ENCODE measurements around the gene PCYT2.
"Not testable (repeated sequence)": the region's sequence is repeated elsewhere in the genome, so short reads cannot be mapped to it uniquely, and the experiment has no call there.

PCYT2 gene

DNA sequence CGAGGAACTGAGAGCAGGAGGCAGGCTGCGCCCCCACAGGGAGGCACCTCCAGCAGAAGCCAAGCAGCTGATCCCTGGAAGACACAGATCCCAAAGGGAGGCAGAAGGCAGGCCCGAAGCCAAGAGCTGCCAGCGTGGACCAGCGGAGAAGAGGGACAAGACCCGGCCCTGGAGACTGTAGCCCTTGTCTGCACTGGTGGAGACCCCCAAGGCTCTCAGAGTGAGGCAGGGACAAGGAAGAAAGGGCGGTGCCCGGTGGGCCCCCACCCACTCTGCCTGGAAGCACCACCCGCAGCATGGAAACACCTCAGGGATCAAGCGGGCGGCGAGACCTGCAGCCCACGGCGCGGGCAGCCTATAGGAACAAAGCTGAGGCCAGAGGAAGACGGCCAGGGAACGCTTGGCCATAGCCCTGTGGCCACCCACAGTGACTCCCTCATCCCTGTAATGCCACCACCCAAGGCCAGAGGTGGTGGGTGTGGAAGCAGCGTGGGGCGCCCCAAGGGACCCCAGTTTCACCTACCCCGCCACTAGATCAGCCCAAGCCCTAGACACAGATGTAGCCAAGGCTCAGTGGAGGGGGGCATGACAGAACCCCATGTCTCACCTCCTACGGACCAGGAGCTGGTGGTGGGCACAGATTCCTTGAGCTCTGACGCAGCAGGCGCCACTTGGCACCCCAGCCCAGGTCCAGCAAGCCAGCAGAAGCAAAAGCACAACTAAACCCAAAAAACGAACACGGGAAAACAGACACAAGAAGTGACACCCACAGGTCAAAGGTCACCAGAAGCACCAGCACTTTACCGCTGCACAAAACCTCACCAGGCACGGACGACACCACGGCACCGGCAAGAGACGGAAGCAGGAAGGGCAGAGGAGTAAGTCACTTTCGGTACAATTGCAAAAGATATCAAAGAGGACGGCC lies 9.7 kb upstream of the PCYT2 start:
- no peak for DNase-seq (ENCODE audit: low read depth)
- TF ChIP-seq, protein P1, sequence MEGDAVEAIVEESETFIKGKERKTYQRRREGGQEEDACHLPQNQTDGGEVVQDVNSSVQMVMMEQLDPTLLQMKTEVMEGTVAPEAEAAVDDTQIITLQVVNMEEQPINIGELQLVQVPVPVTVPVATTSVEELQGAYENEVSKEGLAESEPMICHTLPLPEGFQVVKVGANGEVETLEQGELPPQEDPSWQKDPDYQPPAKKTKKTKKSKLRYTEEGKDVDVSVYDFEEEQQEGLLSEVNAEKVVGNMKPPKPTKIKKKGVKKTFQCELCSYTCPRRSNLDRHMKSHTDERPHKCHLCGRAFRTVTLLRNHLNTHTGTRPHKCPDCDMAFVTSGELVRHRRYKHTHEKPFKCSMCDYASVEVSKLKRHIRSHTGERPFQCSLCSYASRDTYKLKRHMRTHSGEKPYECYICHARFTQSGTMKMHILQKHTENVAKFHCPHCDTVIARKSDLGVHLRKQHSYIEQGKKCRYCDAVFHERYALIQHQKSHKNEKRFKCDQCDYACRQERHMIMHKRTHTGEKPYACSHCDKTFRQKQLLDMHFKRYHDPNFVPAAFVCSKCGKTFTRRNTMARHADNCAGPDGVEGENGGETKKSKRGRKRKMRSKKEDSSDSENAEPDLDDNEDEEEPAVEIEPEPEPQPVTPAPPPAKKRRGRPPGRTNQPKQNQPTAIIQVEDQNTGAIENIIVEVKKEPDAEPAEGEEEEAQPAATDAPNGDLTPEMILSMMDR (IDR thresholded peaks at IDR 0.05; ENCODE audit: insufficient read depth, low read depth, low read length, missing control alignments): no peak
- H3K4me3 ChIP-seq (ENCODE audit: low read depth, low read length): no peak overlapping the region

DNA sequence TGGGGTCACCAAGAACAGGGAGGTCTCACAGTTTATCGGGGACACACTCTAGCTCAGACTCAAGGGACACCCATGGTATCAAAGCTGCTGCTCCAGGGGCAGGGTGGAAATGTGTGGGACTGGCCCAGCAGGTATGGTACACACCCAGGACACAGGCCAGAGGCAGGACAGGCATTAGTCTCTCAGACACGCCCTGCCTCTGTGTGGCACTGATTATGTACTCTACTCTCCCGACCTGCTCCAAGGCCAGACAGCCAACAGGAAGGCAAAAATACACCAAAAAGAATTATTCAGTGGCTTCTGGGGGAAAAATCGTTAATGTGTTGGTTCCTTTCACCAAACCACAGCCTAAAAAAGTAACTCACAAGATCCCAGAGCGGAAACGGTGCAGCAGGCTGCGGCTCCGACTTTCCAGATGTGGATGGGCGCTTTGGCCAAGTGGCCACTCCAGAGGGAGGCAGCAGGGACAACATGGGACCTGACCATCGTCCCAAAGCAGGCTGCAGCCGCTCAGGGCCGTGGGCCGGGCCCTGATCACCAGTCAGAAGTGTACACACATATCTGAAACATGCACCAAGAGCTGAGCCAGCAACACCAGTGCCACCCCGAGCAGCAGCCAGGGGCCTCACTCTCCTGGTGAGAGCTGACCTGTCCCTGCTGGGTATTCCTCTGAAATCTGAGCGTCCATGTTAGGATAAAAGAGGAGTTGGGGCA lies 7.8 kb upstream of the PCYT2 start:
- DNase-seq (ENCODE audit: low read depth): no peak
- TF ChIP-seq, protein P1 (IDR thresholded peaks at IDR 0.05; ENCODE audit: insufficient read depth, low read depth, low read length, missing control alignments): no peak
- no peak overlapping the region for H3K4me3 ChIP-seq (ENCODE audit: low read depth, low read length)

DNA sequence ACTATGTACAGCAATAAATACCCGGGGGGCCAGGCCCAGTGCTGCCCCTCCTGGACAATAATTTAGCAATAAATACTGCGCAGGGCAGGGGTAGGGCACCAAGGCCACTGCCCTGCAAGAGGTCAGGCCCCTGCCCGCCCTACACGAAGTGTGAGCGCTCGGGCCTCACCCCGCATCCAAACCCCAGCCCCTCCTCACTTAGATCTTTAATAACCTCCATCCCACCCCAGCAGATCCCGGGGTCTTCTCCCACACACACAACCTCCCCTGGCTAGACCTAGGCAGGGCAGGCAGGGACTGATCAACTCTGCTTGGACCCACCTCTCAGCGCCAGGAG lies 7.1 kb upstream of the PCYT2 start:
- not testable (repeated sequence) for H3K4me3 ChIP-seq (ENCODE audit: low read depth, low read length); DNase-seq (ENCODE audit: low read depth)

DNA sequence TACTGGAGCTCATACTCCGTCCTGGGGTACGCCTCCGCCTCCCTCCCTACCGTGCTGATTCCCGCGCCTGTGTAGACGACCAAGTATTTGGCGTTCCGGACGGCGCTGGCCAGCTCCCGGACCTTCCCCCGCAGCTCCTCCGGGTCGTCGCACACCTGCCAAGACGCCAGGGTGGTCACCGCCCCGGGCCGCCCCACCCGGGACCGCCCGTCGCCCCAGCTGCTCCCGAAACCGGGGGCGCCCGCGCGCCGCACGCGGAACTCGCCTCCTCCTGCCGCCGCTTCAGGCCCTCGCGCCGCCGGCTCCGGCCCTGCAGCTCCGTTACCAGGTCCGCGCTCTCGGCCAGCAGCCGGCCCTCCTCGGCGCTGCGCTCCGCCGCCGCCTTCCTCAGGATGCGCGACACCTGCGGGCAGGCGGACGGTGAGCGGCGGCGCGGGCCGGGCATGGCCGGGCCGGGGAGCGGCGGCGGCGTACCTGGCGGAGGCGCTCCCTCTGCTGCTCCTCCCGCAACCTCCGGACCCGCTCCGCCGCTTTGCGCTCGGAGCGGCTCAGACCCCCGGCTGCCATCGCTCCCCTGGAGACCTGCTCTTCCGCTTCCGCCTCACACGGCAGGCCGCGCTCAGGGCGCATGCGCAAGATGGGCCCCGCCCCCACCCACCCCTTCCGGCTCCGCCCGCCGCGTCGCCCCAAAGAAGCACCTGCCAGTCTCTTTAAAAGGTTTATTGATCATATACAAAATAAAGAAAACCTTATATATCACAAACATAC lies 6.5 kb upstream of the PCYT2 start, which contains the start of gene SIRT7:
TSS of gene SIRT7 (minus strand) at position 612 of the 768 bp plus-strand sequence. CDS start at position 567, 45 bp downstream.
- peak; percentile 91 for DNase-seq (ENCODE audit: low read depth)
- TF ChIP-seq, protein P1 (IDR thresholded peaks at IDR 0.05; ENCODE audit: insufficient read depth, low read depth, low read length, missing control alignments): no peak
- peak within 1 kb of the TSS; percentile 69 for H3K4me3 ChIP-seq (ENCODE audit: low read depth, low read length)

DNA sequence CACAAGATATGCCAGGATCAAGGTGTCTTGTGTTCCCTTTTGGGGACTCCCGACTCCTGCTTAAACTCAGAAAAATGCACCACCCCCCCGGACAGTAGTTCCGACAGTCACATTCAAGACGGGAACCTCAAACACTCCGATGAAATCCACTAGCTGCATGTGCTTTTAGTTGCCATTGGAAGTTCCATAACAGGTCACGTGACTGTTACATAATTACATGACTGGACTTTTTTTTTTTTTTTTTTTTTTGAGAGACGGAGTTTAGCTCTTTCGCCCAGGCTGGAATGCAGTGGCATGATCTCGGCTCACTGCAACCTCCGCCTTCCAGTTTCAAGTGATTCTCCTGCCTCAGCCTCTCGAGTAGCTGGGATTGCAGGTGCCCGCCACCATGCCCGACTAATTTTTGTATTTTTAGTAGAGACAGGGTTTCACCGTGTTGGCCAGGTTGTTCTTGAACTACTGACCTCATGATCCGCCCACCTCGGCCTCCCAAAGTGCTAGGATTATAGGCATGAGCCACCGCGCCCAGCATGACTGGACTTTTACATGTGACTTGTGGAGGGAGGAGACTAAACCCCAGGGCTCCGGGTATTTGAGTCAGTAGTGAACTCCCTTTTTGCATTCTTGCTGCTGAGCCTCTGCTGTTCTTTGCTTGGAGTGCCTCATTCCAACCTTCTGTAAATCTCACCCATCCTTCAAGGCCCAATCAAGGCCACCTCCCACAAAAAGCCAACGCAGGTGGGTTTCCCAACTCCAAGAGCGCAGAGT lies 5.2 kb upstream of the PCYT2 start:
- DNase-seq (ENCODE audit: low read depth): no peak
- peak overlapping the region; percentile 69 for H3K4me3 ChIP-seq (ENCODE audit: low read depth, low read length)

DNA sequence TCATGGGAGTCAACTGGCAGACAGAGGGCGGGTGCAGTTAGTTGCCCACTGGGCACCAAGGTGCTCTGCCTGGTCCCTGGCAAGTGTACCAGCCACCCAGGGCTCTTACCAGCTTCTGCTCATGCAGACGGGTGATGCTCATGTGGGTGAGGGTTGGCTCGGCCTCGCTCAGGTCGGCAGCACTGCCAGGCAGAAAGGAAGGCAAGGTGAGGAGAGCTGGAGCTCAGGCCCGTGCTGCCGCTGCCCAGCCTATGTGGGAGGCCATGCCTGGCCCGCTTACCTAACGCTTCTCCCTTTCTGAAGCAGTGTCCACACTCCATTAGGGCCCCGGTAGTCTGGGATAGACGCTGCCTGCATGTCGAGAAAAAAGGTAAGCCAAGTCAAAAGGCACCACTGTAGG lies 4.1 kb upstream of the PCYT2 start:
- TF ChIP-seq, protein P1 (IDR thresholded peaks at IDR 0.05; ENCODE audit: insufficient read depth, low read depth, low read length, missing control alignments): no peak
- H3K4me3 ChIP-seq (ENCODE audit: low read depth, low read length): no peak overlapping the region
- DNase-seq (ENCODE audit: low read depth): no peak

More for the DNA sequence above, 5.2 kb upstream of the PCYT2 start:
- TF ChIP-seq, protein P1 (IDR thresholded peaks at IDR 0.05; ENCODE audit: insufficient read depth, low read depth, low read length, missing control alignments): no peak

Data from GM12865 (cell line).